ENCODE results near the gene TUFM. TPM values are rescaled to one million over a fixed set of nuclear protein-coding genes. Genes with fewer than 3 reads are reported as not detected.

The TUFM gene
- total and polyA plus RNA-seq, 2 of the 8 experiments (the other 6 are each of a cell fraction or from before 2014, with no cell fraction given): 216 to 249 TPM

DNA sequence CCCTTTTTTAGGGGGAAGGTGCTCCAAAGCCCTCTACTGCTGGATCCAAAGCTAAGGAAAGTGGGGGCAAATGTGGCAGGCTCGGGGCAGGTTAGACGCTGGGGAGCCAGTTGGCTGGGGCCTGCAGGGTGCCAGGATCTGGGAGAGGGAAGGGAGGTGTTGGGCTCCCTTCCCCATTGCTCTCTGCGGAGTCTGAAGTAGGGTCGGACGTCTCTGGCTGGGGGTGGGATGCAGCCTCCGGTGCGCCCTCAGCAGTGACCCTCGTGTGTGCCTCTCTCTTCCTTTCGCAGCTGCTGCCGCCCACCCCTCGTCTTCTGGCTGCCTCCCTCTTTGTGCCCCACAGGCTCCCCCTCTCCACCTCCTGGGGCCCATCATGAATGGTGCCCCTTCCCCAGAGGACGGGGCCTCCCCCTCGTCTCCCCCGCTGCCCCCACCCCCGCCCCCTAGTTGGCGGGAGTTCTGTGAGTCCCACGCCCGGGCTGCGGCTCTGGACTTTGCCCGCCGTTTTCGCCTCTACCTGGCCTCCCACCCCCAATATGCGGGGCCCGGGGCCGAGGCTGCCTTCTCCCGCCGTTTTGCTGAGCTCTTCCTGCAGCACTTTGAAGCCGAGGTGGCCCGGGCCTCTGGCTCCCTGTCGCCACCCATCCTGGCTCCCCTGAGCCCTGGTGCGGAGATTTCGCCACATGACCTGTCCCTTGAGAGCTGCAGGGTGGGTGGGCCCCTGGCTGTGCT, 19.7 kb upstream of the TUFM start:
- WGBS, 2 experiments (ENCODE audit: extremely low coverage in 1 of 2, insufficient coverage in 1 of 2, insufficient read length in 1 of 2, insufficient replicate concordance in 2 of 2, low coverage in 1 of 2, low lambda C conversion rate in 2 of 2, missing lambda C conversion rate in 1 of 2): 88% methylated on average over 8 of the region's 32 CpGs; no CpG with 5 or more reads in 1 of the 2 experiments
- H4K8ac ChIP-seq (ENCODE audit: extremely low read depth, insufficient read depth, low read length): peak overlapping the region; percentile 74; the same call in 1 of the 2 replicates
- H4K20me1 ChIP-seq (replicated peaks in 1 of 2; ENCODE audit: control insufficient read depth in 1 of 2, insufficient read depth in 2 of 2, low read length in 2 of 2): peaks cover 2 to 10% of the 10 kb centered on the region in 2 experiments
- DNase-seq (ENCODE audit: low read depth in 1 of 2, low spot score in 2 of 2) (no peak), FAIRE-seq (no peak)
- H3K14ac ChIP-seq (ENCODE audit: insufficient read length): no peak overlapping the region
- H4K5ac ChIP-seq (ENCODE audit: insufficient read length, low read depth, low read length): no peak overlapping the region
- TF ChIP-seq, protein P1, sequence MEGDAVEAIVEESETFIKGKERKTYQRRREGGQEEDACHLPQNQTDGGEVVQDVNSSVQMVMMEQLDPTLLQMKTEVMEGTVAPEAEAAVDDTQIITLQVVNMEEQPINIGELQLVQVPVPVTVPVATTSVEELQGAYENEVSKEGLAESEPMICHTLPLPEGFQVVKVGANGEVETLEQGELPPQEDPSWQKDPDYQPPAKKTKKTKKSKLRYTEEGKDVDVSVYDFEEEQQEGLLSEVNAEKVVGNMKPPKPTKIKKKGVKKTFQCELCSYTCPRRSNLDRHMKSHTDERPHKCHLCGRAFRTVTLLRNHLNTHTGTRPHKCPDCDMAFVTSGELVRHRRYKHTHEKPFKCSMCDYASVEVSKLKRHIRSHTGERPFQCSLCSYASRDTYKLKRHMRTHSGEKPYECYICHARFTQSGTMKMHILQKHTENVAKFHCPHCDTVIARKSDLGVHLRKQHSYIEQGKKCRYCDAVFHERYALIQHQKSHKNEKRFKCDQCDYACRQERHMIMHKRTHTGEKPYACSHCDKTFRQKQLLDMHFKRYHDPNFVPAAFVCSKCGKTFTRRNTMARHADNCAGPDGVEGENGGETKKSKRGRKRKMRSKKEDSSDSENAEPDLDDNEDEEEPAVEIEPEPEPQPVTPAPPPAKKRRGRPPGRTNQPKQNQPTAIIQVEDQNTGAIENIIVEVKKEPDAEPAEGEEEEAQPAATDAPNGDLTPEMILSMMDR (IDR thresholded peaks at IDR 0.05; ENCODE audit: control extremely low read depth in 1 of 3, insufficient read depth in 1 of 3, low read depth in 1 of 3, low read length in 3 of 3): no peak
- TF ChIP-seq, protein P2, sequence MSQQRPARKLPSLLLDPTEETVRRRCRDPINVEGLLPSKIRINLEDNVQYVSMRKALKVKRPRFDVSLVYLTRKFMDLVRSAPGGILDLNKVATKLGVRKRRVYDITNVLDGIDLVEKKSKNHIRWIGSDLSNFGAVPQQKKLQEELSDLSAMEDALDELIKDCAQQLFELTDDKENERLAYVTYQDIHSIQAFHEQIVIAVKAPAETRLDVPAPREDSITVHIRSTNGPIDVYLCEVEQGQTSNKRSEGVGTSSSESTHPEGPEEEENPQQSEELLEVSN (IDR thresholded peaks at IDR 0.05): peak; percentile 27; the same call in 1 of the 2 replicates
- no peak overlapping the region for H4K91ac ChIP-seq (replicated peaks; ENCODE audit: insufficient read length, low read length)
- H3K27ac ChIP-seq (ENCODE audit: low read depth, low read length): no peak overlapping the region
- CTCF ChIA-PET (ENCODE audit: partially characterized antibody): interaction anchor here (0.8 to 5.3 kb wide), 6 partner anchors 10 to 81 kb away, joined by 3 to 42 read pairs (median 9); partner anchors contain the start of gene TUFM
- POLR2A ChIA-PET (ENCODE audit: partially characterized antibody): interaction anchor here (0.6 to 7.5 kb wide), 11 partner anchors 8 to 85 kb away, joined by 3 to 159 read pairs (median 7); partner anchors contain the start of genes ATP2A1, ATXN2L, NFATC2IP and RABEP2
- H3K4me3 ChIP-seq (ENCODE audit: extremely low read depth in 1 of 4, insufficient read depth in 2 of 4, low read depth in 3 of 4, low read length in 4 of 4): no peak overlapping the region
- H3K4me2 ChIP-seq (ENCODE audit: insufficient read depth in 1 of 2, low read depth in 2 of 2, low read length in 2 of 2): no peak overlapping the region; a peak in 1 of 4 replicates
- H2BK5ac ChIP-seq (ENCODE audit: low read depth, low read length): no peak overlapping the region
- peaks cover 18 to 33% (median 28%) of the 10 kb centered on the region in 4 experiments for H3K36me3 ChIP-seq (ENCODE audit: control insufficient read depth in 2 of 4, insufficient read depth in 4 of 4, low read length in 3 of 4)
- H2AFZ ChIP-seq (ENCODE audit: low read length): no peak overlapping the region
- H3K23me2 ChIP-seq (ENCODE audit: low read depth, low read length): peaks cover 8% of the 10 kb centered on the region
- no peak overlapping the region for H2BK20ac ChIP-seq (ENCODE audit: low read length)
- no peak overlapping the region for H3K18ac ChIP-seq (ENCODE audit: extremely low read depth, low read length)
- no peak overlapping the region for H3K23ac ChIP-seq (ENCODE audit: insufficient read length)
- no peaks in the 10 kb centered on the region for H3K9me3 ChIP-seq (ENCODE audit: insufficient read depth in 2 of 2, low read depth in 1 of 2, low read length in 1 of 2)
- peaks cover 0 to 8% (median 3%) of the 10 kb centered on the region in 4 experiments; a peak in 6 of 7 replicates for H3K4me1 ChIP-seq (replicated peaks in 1 of 4; ENCODE audit: control insufficient read depth in 3 of 4, insufficient read depth in 4 of 4, low read length in 3 of 4)
- peaks cover 18% of the 10 kb centered on the region for H3K79me1 ChIP-seq (ENCODE audit: low read depth, low read length)
- H2BK12ac ChIP-seq (ENCODE audit: low read depth, low read length): no peak overlapping the region
- H2AK5ac ChIP-seq (ENCODE audit: low read depth, low read length): no peak overlapping the region
- peaks cover 3 to 19% of the 10 kb centered on the region in 2 experiments; a peak in 3 of 4 replicates for H3K79me2 ChIP-seq (ENCODE audit: control insufficient read depth in 1 of 2, insufficient read depth in 2 of 2, low read length in 2 of 2)
- H2BK15ac ChIP-seq (ENCODE audit: low read length): no peak overlapping the region
- H2BK120ac ChIP-seq (replicated peaks; ENCODE audit: low read depth, low read length): no peak overlapping the region
- H3K27me3 ChIP-seq (replicated peaks in 1 of 4; ENCODE audit: control insufficient read depth in 3 of 4, extremely low read depth in 1 of 4, insufficient read depth in 3 of 4, low read length in 3 of 4): no peaks in the 10 kb centered on the region
- H3K56ac ChIP-seq (replicated peaks; ENCODE audit: insufficient read length, low read depth, low read length): no peak overlapping the region
- no peak overlapping the region for H3K9ac ChIP-seq (replicated peaks in 1 of 4; ENCODE audit: extremely low read depth in 1 of 4, low read depth in 3 of 4, low read length in 3 of 4)
- no peak overlapping the region for H3K4ac ChIP-seq (replicated peaks; ENCODE audit: insufficient read length, low read depth, low read length)

All from H1 (cell line).